Measurements from ENCODE around the gene AGPS. TPM values are rescaled to one million over a fixed set of nuclear protein-coding genes. Genes with fewer than 3 reads are reported as not detected.

Gene AGPS
- total RNA-seq, 1 experiment from 2014 or later = 60.9 TPM

- Mint-ChIP-seq H3K9me3 (no peaks in the 10 kb centered on the region), H3K4me3 (no peak overlapping the region), H3K4me1 (no peaks in the 10 kb centered on the region), H3K27me3 (ENCODE audit: low read depth) (peaks cover 6% of the 10 kb centered on the region), H3K36me3 (ENCODE audit: insufficient read depth in 1 of 3, low read depth in 3 of 3) (no peaks in the 10 kb centered on the region), H3K27ac (no peak overlapping the region)
- no peak overlapping the region for H2AFZ ChIP-seq (ENCODE audit: low read length)
- H2BK20ac ChIP-seq (ENCODE audit: low read depth, low read length, poor library complexity, severe bottlenecking) = no peak overlapping the region
- no peak overlapping the region for H2BK120ac ChIP-seq (ENCODE audit: low read depth, low read length, poor library complexity, severe bottlenecking)
- TF ChIP-seq CTCF (conservative IDR thresholded peaks at IDR 0.05) = no peak
- H3K23me2 ChIP-seq (ENCODE audit: insufficient read length, low read depth, low read length, poor library complexity, severe bottlenecking) = no peaks in the 10 kb centered on the region
- H3K4ac ChIP-seq (ENCODE audit: low read depth, low read length) = no peak overlapping the region
- H4K5ac ChIP-seq (ENCODE audit: insufficient read length, low read depth, low read length) = no peak overlapping the region
- H4K20me1 ChIP-seq (ENCODE audit: control insufficient read depth, insufficient read depth, insufficient read length) = no peaks in the 10 kb centered on the region
- H2BK12ac ChIP-seq (ENCODE audit: insufficient read length, low read depth, low read length) = no peak overlapping the region
- H4K8ac ChIP-seq (replicated peaks; ENCODE audit: insufficient read length, low read depth, low read length) = no peak overlapping the region
- no peak overlapping the region for H3K23ac ChIP-seq (ENCODE audit: insufficient read length, low read depth, low read length)
- H3K27ac ChIP-seq (ENCODE audit: insufficient read length, low read depth, low read length) = no peak overlapping the region
- H3T11ph ChIP-seq (ENCODE audit: low read length) = no peak overlapping the region
- H2AK5ac ChIP-seq (ENCODE audit: insufficient read length, low read length) = no peak overlapping the region
- H2BK5ac ChIP-seq (ENCODE audit: insufficient read length, low read length) = no peak overlapping the region
- no peak overlapping the region for H3K18ac ChIP-seq (ENCODE audit: insufficient read length, low read depth, low read length)
- H3K4me1 ChIP-seq (ENCODE audit: insufficient read depth, low read length) = no peaks in the 10 kb centered on the region
- H3K9me3 ChIP-seq (ENCODE audit: control insufficient read depth, low read depth, low read length) = no peaks in the 10 kb centered on the region
- no peak overlapping the region for H2BK15ac ChIP-seq (ENCODE audit: low read depth, low read length)
- no peak overlapping the region for H4K91ac ChIP-seq (ENCODE audit: insufficient read length, low read depth, low read length)
- no peaks in the 10 kb centered on the region for H3K79me2 ChIP-seq (ENCODE audit: insufficient read depth, low read length)
- WGBS (ENCODE audit: extremely low coverage, insufficient read length, low lambda C conversion rate) = no CpG with 5 or more reads among the region's 7 CpGs
- H3K14ac ChIP-seq (ENCODE audit: insufficient read depth, low read length) = no peak overlapping the region
- no peak for DNase-seq
- H3K27me3 ChIP-seq (ENCODE audit: insufficient read depth, low read length) = no peaks in the 10 kb centered on the region
- H3K56ac ChIP-seq (ENCODE audit: insufficient read length, low read depth, low read length) = no peak overlapping the region
- no peaks in the 10 kb centered on the region for H3K79me1 ChIP-seq (ENCODE audit: insufficient read depth, low read depth, low read length, poor library complexity, severe bottlenecking)
- no peak overlapping the region for H3K9ac ChIP-seq (ENCODE audit: extremely low read depth, insufficient read length, low read length)
- no peak overlapping the region for H3K4me2 ChIP-seq (ENCODE audit: insufficient read depth, insufficient read length, low read length)
Observed at GRCh38 chr2:177574356-177574755, 181.8 kb downstream of the AGPS start.
